GM23338 (cell line): Measurements from ENCODE around the gene TJP1. TPM values are rescaled to one million over a fixed set of nuclear protein-coding genes. Genes with fewer than 3 reads are reported as not detected.

ENCODE experiments used
- ATAC-seq: fragments of 200-7000 bp; cut with Tn5 transposase; 3 replicates; pipeline ENCODE4 v1.9.1; 2020
- DNase-seq: peaks from one replicate; pipeline ENCODE4 v3.0.0-alpha.2; 2015; ENCODE audit warnings: low spot score
- H2AFZ ChIP-seq: fragments of 200-600 bp; sonication (generic); 2 replicates; pipeline ENCODE4 v1.8.0; 2016; ENCODE audit warnings: antibody characterized with exemption, mild to moderate bottlenecking, moderate library complexity
- H3F3A ChIP-seq: fragments of 200-600 bp; sonication (generic); replicated peaks from 2 replicates; pipeline ENCODE4 v1.8.0; 2017; ENCODE audit warnings: antibody characterized with exemption, mixed run types, low read depth
- H3K27ac ChIP-seq: fragments of 200-600 bp; sonication (generic); 2 replicates; pipeline ENCODE4 v1.6.1; 2016; ENCODE audit warnings: low read depth
- H3K27me3 ChIP-seq: fragments of 200-600 bp; sonication (generic); 2 replicates; pipeline ENCODE4 v1.8.0; 2016; ENCODE audit warnings: mild to moderate bottlenecking, mixed run types, moderate library complexity; ENCODE audit not compliant: insufficient read depth
- H3K36me3 ChIP-seq: fragments of 200-600 bp; sonication (generic); 2 replicates; pipeline ENCODE4 v1.8.0; 2016; ENCODE audit warnings: mild to moderate bottlenecking; ENCODE audit not compliant: insufficient read depth
- H3K4me1 ChIP-seq: fragments of 200-600 bp; sonication (generic); 2 replicates; pipeline ENCODE4 v1.8.0; 2016; ENCODE audit warnings: mild to moderate bottlenecking, moderate library complexity; ENCODE audit not compliant: insufficient read depth
- H3K4me2 ChIP-seq: fragments of 200-600 bp; sonication (generic); 2 replicates; pipeline ENCODE4 v1.7.1; 2017; ENCODE audit warnings: mixed run types
- H3K4me3 ChIP-seq: fragments of 200-600 bp; sonication (generic); 2 replicates; pipeline ENCODE4 v1.6.1; 2016; ENCODE audit warnings: mixed run types
- H3K79me2 ChIP-seq: fragments of 200-600 bp; sonication (generic); replicated peaks from 2 replicates; pipeline ENCODE4 v1.8.0; 2017; ENCODE audit warnings: mild to moderate bottlenecking; ENCODE audit not compliant: insufficient read depth
- H3K9me2 ChIP-seq: fragments of 200-600 bp; sonication (generic); 2 replicates; pipeline ENCODE4 v1.8.0; 2017; ENCODE audit not compliant: insufficient read depth
- H4K20me1 ChIP-seq: fragments of 200-600 bp; sonication (generic); replicated peaks from 2 replicates; pipeline ENCODE4 v1.8.0; 2017; ENCODE audit warnings: mild to moderate bottlenecking; ENCODE audit not compliant: insufficient read depth
- H3K27ac Mint-ChIP-seq: 2 replicates; pipeline ENCODE4 v1.8.0; 2020; ENCODE audit warnings: inconsistent platforms, mild to moderate bottlenecking, moderate library complexity, mixed read lengths
- H3K27me3 Mint-ChIP-seq: 3 replicates; pipeline ENCODE4 v1.8.0; 2022; ENCODE audit warnings: low read depth, mild to moderate bottlenecking, moderate library complexity, mixed read lengths, inconsistent platforms; ENCODE audit not compliant: insufficient read depth, poor library complexity
- H3K36me3 Mint-ChIP-seq: 3 replicates; pipeline ENCODE4 v1.8.0; 2021; ENCODE audit warnings: low read depth, mild to moderate bottlenecking, inconsistent platforms, moderate library complexity, mixed read lengths
- H3K4me1 Mint-ChIP-seq: 3 replicates; pipeline ENCODE4 v1.8.0; 2020; ENCODE audit warnings: mild to moderate bottlenecking, inconsistent platforms, mixed read lengths
- H3K4me3 Mint-ChIP-seq: 3 replicates; pipeline ENCODE4 v1.8.0; 2021; ENCODE audit warnings: moderate library complexity, mild to moderate bottlenecking, inconsistent platforms, mixed read lengths
- H3K9me3 Mint-ChIP-seq: 3 replicates; pipeline ENCODE4 v1.8.0; 2020; ENCODE audit warnings: moderate library complexity, mild to moderate bottlenecking, inconsistent platforms, mixed read lengths
- CREB1 ChIP-seq: fragments of 250-450 bp; sonication (Bioruptor Pico); IDR thresholded peaks from 2 replicates; pipeline ENCODE4 v1.5.0; 2020; ENCODE audit warnings: low read depth, mild to moderate bottlenecking, moderate library complexity
- EZH2 ChIP-seq: fragments of 200-600 bp; sonication (generic); IDR thresholded peaks from one replicate; pipeline ENCODE4 v1.8.0; 2017; ENCODE audit warnings: antibody characterized with exemption, mild to moderate bottlenecking, low read depth; ENCODE audit not compliant: unreplicated experiment
- EZH2phosphoT487 ChIP-seq: fragments of 200-600 bp; sonication (generic); IDR thresholded peaks from one replicate; pipeline ENCODE4 v1.8.1; 2018; ENCODE audit warnings: antibody characterized with exemption; ENCODE audit not compliant: unreplicated experiment
- JUNB ChIP-seq: IDR thresholded peaks from one replicate; pipeline ENCODE4 v1.6.1; 2016; ENCODE audit warnings: antibody characterized with exemption; ENCODE audit not compliant: unreplicated experiment
- NANOG ChIP-seq: IDR thresholded peaks from 2 replicates; pipeline ENCODE4 v1.6.1; 2016; ENCODE audit warnings: antibody characterized with exemption, borderline replicate concordance
- POLR2AphosphoS5 ChIP-seq: IDR thresholded peaks from 2 replicates; pipeline ENCODE4 v1.6.1; 2016; ENCODE audit warnings: antibody characterized with exemption, low read depth
- STAT1 ChIP-seq: IDR thresholded peaks from one replicate; pipeline ENCODE4 v1.6.1; 2016; ENCODE audit warnings: antibody characterized with exemption; ENCODE audit not compliant: unreplicated experiment
- ZNF114 ChIP-seq: fragments of 250-450 bp; sonication (Bioruptor Pico); IDR thresholded peaks from 2 replicates; pipeline ENCODE4 v1.5.0; 2020; ENCODE audit warnings: mild to moderate bottlenecking, moderate library complexity
- ZNF331 ChIP-seq: fragments of 250-450 bp; sonication (Bioruptor Pico); IDR thresholded peaks from 2 replicates; pipeline ENCODE4 v1.5.0; 2020; ENCODE audit warnings: low read depth, mild to moderate bottlenecking, moderate library complexity
- polyA plus RNA-seq: library from polyadenylated mRNA; unstranded; fragments of >200 nt; fragmentation: Nextera tagmentation; extraction: Ambion mirVana; gene quantifications from 2 replicates; pipeline ENCODE4 v1.2.1, GENCODE V29; 2016
- total RNA-seq: library from RNA; depleted of rRNA; stranded (reverse); fragments of >200 nt; shearing (Covaris generic); gene quantifications from 2 replicates; pipeline ENCODE4 v1.2.3, GENCODE V29; 2014
- TF ChIP-seq, protein P1 (sequence below): IDR thresholded peaks from 2 replicates; pipeline ENCODE4 v1.6.1; 2016; ENCODE audit warnings: antibody characterized with exemption
- TF ChIP-seq, protein P2 (sequence below), 2 experiments: fragments of 200-600 bp in 1 of 2; sonication (generic) in 1 of 2; conservative IDR thresholded peaks; 2 replicates each; pipeline versions ENCODE4 v1.5.1 to v1.6.1; 2016 to 2017; ENCODE audit warnings: antibody characterized with exemption in 2 of 2, low read depth in 2 of 2, mild to moderate bottlenecking in 2 of 2, moderate library complexity in 1 of 2
- TF ChIP-seq, protein P3 (sequence below): fragments of 250-450 bp; sonication (Bioruptor Pico); IDR thresholded peaks from 2 replicates; pipeline ENCODE4 v1.5.0; 2020; ENCODE audit warnings: mild to moderate bottlenecking, moderate library complexity
- TF ChIP-seq, protein P4 (sequence below): IDR thresholded peaks from one replicate; pipeline ENCODE4 v1.6.1; 2018; ENCODE audit warnings: antibody characterized with exemption; ENCODE audit not compliant: unreplicated experiment

The TJP1 gene
- total and polyA plus RNA-seq, 2 experiments from 2014 or later, result 76.2 to 116 TPM

DNA sequence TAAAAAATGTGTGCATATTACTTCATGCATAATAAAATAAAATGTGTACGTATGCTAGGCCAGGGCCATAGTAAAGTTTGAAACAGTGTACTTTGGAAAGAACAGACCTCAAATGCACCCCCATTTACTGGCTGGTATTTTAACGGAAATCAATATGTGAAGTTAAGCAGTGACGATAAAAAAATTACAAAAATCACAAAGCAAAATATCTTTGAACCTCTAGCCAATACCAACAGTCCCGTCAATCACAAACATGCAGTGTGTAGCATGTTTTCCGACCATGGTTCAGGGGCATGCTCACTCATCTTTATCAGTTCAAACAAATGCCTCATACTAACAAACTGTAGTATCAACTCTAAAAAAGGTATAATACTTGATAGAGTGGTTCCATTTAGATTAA, 121.1 kb downstream of the TJP1 start:
- no peak overlapping the region for H3K4me3 ChIP-seq
- TF ChIP-seq, protein P1, sequence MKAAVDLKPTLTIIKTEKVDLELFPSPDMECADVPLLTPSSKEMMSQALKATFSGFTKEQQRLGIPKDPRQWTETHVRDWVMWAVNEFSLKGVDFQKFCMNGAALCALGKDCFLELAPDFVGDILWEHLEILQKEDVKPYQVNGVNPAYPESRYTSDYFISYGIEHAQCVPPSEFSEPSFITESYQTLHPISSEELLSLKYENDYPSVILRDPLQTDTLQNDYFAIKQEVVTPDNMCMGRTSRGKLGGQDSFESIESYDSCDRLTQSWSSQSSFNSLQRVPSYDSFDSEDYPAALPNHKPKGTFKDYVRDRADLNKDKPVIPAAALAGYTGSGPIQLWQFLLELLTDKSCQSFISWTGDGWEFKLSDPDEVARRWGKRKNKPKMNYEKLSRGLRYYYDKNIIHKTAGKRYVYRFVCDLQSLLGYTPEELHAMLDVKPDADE, result no peak
- TF ChIP-seq ZNF114 (no peak), JUNB (no peak), NANOG (no peak), ZNF331 (no peak), EZH2phosphoT487 (no peak), POLR2AphosphoS5 (no peak), STAT1 (no peak), EZH2 (no peak), CREB1 (no peak)
- TF ChIP-seq, protein P2, sequence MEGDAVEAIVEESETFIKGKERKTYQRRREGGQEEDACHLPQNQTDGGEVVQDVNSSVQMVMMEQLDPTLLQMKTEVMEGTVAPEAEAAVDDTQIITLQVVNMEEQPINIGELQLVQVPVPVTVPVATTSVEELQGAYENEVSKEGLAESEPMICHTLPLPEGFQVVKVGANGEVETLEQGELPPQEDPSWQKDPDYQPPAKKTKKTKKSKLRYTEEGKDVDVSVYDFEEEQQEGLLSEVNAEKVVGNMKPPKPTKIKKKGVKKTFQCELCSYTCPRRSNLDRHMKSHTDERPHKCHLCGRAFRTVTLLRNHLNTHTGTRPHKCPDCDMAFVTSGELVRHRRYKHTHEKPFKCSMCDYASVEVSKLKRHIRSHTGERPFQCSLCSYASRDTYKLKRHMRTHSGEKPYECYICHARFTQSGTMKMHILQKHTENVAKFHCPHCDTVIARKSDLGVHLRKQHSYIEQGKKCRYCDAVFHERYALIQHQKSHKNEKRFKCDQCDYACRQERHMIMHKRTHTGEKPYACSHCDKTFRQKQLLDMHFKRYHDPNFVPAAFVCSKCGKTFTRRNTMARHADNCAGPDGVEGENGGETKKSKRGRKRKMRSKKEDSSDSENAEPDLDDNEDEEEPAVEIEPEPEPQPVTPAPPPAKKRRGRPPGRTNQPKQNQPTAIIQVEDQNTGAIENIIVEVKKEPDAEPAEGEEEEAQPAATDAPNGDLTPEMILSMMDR (conservative IDR thresholded peaks at IDR 0.05; ENCODE audit: low read depth in 2 of 2), result no peak
- TF ChIP-seq, protein P3, sequence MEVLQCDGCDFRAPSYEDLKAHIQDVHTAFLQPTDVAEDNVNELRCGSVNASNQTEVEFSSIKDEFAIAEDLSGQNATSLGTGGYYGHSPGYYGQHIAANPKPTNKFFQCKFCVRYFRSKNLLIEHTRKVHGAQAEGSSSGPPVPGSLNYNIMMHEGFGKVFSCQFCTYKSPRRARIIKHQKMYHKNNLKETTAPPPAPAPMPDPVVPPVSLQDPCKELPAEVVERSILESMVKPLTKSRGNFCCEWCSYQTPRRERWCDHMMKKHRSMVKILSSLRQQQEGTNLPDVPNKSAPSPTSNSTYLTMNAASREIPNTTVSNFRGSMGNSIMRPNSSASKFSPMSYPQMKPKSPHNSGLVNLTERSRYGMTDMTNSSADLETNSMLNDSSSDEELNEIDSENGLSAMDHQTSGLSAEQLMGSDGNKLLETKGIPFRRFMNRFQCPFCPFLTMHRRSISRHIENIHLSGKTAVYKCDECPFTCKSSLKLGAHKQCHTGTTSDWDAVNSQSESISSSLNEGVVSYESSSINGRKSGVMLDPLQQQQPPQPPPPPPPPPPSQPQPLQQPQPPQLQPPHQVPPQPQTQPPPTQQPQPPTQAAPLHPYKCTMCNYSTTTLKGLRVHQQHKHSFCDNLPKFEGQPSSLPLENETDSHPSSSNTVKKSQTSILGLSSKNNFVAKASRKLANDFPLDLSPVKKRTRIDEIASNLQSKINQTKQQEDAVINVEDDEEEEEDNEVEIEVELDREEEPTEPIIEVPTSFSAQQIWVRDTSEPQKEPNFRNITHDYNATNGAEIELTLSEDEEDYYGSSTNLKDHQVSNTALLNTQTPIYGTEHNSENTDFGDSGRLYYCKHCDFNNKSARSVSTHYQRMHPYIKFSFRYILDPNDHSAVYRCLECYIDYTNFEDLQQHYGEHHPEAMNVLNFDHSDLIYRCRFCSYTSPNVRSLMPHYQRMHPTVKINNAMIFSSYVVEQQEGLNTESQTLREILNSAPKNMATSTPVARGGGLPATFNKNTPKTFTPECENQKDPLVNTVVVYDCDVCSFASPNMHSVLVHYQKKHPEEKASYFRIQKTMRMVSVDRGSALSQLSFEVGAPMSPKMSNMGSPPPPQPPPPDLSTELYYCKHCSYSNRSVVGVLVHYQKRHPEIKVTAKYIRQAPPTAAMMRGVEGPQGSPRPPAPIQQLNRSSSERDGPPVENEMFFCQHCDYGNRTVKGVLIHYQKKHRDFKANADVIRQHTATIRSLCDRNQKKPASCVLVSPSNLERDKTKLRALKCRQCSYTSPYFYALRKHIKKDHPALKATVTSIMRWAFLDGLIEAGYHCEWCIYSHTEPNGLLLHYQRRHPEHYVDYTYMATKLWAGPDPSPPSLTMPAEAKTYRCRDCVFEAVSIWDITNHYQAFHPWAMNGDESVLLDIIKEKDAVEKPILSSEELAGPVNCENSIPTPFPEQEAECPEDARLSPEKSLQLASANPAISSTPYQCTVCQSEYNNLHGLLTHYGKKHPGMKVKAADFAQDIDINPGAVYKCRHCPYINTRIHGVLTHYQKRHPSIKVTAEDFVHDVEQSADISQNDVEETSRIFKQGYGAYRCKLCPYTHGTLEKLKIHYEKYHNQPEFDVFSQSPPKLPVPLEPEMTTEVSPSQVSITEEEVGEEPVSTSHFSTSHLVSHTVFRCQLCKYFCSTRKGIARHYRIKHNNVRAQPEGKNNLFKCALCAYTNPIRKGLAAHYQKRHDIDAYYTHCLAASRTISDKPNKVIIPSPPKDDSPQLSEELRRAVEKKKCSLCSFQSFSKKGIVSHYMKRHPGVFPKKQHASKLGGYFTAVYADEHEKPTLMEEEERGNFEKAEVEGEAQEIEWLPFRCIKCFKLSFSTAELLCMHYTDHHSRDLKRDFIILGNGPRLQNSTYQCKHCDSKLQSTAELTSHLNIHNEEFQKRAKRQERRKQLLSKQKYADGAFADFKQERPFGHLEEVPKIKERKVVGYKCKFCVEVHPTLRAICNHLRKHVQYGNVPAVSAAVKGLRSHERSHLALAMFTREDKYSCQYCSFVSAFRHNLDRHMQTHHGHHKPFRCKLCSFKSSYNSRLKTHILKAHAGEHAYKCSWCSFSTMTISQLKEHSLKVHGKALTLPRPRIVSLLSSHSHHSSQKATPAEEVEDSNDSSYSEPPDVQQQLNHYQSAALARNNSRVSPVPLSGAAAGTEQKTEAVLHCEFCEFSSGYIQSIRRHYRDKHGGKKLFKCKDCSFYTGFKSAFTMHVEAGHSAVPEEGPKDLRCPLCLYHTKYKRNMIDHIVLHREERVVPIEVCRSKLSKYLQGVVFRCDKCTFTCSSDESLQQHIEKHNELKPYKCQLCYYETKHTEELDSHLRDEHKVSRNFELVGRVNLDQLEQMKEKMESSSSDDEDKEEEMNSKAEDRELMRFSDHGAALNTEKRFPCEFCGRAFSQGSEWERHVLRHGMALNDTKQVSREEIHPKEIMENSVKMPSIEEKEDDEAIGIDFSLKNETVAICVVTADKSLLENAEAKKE (CRISPR knock-in tag), result no peak
- TF ChIP-seq, protein P4, sequence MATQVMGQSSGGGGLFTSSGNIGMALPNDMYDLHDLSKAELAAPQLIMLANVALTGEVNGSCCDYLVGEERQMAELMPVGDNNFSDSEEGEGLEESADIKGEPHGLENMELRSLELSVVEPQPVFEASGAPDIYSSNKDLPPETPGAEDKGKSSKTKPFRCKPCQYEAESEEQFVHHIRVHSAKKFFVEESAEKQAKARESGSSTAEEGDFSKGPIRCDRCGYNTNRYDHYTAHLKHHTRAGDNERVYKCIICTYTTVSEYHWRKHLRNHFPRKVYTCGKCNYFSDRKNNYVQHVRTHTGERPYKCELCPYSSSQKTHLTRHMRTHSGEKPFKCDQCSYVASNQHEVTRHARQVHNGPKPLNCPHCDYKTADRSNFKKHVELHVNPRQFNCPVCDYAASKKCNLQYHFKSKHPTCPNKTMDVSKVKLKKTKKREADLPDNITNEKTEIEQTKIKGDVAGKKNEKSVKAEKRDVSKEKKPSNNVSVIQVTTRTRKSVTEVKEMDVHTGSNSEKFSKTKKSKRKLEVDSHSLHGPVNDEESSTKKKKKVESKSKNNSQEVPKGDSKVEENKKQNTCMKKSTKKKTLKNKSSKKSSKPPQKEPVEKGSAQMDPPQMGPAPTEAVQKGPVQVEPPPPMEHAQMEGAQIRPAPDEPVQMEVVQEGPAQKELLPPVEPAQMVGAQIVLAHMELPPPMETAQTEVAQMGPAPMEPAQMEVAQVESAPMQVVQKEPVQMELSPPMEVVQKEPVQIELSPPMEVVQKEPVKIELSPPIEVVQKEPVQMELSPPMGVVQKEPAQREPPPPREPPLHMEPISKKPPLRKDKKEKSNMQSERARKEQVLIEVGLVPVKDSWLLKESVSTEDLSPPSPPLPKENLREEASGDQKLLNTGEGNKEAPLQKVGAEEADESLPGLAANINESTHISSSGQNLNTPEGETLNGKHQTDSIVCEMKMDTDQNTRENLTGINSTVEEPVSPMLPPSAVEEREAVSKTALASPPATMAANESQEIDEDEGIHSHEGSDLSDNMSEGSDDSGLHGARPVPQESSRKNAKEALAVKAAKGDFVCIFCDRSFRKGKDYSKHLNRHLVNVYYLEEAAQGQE, result no peak
- H3K27ac ChIP-seq, result no peak overlapping the region
- no peak overlapping the region for H3K4me3 Mint-ChIP-seq
- H3K79me2 ChIP-seq, result no peaks in the 10 kb centered on the region
- peaks cover 24% of the 10 kb centered on the region; the same call in 1 of the 2 replicates for H3K36me3 ChIP-seq
- H3K4me1 ChIP-seq, result no peaks in the 10 kb centered on the region
- H3K27me3 ChIP-seq, result no peaks in the 10 kb centered on the region
- DNase-seq, result no peak
- H3K27me3 Mint-ChIP-seq, result peaks cover 13% of the 10 kb centered on the region
- no peaks in the 10 kb centered on the region for H3K4me1 Mint-ChIP-seq
- H3K36me3 Mint-ChIP-seq, result peaks cover 55% of the 10 kb centered on the region
- no peaks in the 10 kb centered on the region for H3F3A ChIP-seq
- H3K9me3 Mint-ChIP-seq, result no peaks in the 10 kb centered on the region
- no peaks in the 10 kb centered on the region for H3K9me2 ChIP-seq
- H3K27ac Mint-ChIP-seq, result no peak overlapping the region
- H4K20me1 ChIP-seq, result no peaks in the 10 kb centered on the region
- ATAC-seq, result no peak
- no peak overlapping the region for H2AFZ ChIP-seq
- no peak overlapping the region for H3K4me2 ChIP-seq
